NCI-H2029 treated with DMSO at 0.1 percent for 48 hours (cell line): ENCODE data around the gene FAM229B.
A peak's percentile ranks its signal among the peaks of the same experiment; 100 is the strongest.
"Not testable (repeated sequence)": the region's sequence is repeated elsewhere in the genome, so short reads cannot be mapped to it uniquely, and the experiment has no call there.

Experiments used
- DNase-seq: peaks from one replicate; lab custom pipeline; 2025; lab: John Stamatoyannopoulos, UW

Gene FAM229B

GRCh38 chr6:112065426-112065986 is 21.9 kb upstream of the FAM229B start:
- DNase-seq: no peak

DNA sequence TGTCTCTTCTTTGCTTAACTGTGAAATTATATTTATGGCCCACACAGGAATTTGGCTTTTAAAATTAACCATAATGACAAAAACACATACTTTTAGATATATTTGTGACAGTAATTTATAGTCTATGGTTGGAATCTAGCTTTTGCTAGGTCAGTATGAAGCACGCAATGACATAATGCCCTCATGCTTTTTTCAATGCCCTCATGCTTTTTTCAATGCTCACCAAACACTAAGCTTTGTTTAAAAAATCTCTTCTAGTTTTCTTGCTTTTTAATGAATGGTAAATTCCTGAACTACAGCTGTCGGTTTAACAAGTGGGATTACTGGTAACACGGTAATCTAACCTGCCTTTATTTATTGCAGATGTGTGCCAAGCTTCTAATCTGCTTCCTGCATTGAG is 20.8 kb upstream of the FAM229B start:
- no peak for DNase-seq

DNA sequence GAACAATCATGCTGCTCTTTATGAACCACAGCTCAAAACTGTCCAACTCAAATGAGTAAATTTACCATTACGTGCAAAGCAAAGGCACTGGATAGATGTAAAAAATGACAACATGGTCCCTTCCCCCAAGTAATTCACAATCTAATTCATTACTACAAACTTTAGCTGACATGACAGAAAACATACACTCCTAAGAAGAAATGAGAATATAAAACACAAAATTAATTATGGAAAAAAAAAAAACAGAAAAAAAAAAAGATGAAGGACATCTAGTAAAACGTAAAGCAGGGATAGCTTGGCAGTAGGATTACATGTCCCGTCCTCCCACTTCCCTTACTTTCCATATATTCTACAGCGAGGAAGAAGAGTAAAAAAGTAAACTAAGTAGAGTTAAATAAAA is 5.8 kb upstream of the FAM229B start:
- DNase-seq: no peak

DNA sequence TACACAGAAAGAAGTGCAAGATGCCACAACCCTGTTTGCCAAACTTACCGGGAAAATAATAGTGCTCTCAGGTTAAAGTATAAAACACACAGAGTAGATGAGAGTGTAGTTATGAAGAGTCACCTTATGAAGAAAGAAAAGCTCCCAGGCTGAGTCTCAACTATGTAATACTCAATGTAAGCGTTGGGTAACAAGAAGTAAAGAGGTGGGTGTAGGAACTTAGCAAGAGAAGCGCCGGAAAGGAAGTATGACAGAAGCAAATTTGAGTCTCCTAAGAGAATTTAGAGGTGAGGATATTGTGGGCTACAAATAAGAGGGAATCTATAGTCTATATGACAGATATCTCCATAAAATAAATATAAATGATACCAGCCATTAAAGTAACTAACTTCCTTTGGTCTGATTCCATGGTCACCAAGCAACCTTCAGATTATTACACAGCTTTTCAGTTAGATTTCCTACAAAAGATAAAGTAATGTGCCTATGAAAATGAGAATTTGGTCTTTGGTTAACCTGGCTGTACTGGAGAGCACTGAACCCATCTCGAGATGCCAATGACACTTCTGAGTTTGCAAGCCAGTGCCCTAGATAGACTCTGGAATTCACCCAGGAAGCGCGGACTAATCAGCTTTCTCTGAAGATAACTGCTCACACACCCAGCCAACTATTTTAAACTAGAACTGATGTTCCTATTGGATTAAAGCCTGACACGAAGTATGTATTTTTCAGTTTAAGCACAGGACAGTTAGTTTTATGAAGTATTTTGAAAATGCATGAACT is 1.9 kb upstream of the FAM229B start:
- DNase-seq: no peak

- peak; percentile 73 for DNase-seq
Observed at GRCh38 chr6:112086744-112087135, 651 bp upstream of the FAM229B start.

- DNase-seq: no peak
Observed at GRCh38 chr6:112087916-112088315, 525 bp downstream of the FAM229B start.

DNA sequence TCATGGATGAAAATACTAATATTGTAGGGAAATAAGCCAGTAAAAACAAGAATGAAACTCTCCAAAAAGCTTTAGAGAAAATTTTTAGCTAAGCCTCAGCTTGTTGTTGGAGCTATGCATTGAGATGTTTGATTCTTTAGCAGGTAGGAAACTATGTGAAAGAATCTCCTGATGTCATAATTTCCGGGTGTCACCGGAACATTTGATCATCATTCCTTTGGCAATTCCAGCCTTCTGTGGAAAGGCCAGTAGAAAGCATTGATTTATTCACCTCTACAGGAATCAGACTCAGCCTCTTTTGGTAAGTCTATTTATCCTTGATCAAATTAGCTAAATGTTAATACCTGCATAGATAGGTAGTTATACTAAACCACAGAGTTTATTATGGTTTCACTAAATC is 9.5 kb downstream of the FAM229B start:
- no peak for DNase-seq

GRCh38 chr6:112100561-112100960 is 13.2 kb downstream of the FAM229B start:
- DNase-seq: no peak

DNA sequence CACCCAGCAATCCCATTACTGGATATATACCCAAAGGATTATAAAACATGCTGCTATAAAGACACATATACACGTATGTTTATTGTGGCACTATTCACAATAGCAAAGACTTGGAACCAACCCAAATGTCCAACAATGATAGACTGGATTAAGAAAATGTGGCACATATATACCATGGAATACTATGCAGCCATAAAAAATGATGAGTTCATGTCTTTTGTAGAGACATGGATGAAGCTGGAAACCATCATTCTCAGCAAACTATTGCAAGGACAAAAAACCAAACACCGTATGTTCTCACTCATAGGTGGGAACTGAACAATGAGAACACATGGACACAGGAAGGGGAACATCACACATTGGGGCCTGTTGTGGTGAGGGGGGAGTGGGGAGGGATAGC is 18.6 kb downstream of the FAM229B start:
- not testable (repeated sequence) for DNase-seq

DNA sequence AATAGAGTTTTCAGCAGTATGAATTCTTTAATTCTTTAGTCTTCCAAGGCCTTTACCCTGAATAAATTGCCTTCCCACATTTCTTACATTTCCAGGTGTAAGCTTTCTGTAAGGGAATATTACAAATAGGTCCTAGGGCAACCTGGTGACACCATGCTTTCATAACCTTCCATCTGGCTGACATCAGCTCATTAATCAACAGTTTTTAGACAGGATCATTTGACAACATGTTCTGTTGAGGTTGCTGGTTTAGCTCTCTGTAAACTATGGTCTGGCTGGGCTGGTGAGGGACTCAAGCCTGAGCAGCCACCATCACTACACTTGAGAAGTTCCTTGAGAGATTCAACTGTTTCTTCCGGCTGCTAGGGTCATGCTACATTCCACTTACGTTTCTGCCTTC is 19.2 kb downstream of the FAM229B start:
- DNase-seq: no peak

DNA sequence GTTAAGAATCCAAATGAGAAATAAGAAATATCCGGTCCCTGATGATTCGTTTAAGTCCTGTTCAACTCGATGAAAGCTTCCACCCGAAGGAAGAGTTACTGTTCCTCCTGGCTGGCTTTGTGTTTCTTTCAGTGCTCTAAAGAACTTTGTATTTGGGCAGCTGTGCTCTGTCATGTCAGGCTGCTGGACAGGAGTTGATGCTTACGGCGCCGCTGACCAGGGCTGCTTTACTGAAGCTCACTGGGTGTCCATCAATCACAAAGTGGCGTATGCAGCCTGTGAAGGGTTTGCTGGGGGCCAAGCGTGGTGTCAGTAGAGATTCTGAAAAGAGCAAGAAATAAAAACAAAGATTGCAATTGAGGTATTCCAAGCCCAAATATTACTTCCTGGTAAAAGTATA is 21.9 kb downstream of the FAM229B start:
- DNase-seq: no peak

DNA sequence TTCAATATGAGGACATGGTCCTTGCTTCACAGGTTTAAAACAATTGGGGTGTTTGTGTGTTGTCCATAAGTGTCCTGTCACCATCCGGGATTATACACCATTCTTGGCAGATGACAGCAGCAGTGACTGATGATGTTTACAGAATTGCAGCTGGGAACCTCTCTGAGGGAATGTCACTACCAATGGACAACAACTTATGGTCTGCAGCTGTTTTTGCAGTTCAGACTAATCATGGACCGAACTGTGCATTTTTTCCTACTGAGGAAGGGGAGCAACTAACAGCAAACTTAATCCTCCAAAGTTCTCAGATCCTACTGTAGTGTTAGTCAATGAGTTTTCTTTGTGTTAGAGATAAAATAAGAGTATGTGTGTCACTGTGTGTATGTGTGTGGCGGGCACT is 26.0 kb downstream of the FAM229B start:
- no peak for DNase-seq

- no peak for DNase-seq
Observed at GRCh38 chr6:112113918-112114317, 26.5 kb downstream of the FAM229B start.

DNA sequence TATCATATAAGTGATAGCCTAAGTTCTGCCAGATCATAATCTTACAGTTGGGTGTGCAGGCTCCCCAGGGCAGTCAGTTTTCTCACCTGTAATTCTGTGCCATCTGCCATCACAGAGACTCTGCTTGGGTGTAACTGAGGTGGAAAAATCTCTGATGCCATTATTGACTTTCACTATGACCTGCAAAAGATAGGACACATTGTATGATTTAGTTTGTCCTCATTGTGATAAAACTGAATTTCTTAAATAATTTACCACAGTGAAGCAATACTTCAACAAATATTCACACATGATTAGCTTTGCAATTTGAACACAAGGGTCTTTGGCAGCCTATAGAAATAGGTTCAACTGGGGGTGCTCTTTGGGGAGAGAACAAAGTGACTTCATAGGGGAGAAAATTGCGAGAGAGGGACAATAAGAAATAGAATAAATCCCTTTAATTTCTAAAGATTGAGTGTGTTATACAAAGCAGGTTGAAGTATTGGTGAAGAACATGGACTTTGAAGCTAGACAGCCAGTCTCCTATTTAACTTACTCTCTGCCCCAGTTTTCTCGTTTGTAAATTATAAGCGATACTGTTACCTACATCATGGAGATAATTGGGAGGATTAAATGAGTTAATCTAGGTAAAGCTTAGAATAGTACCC is 27.3 kb downstream of the FAM229B start:
- DNase-seq: no peak

DNA sequence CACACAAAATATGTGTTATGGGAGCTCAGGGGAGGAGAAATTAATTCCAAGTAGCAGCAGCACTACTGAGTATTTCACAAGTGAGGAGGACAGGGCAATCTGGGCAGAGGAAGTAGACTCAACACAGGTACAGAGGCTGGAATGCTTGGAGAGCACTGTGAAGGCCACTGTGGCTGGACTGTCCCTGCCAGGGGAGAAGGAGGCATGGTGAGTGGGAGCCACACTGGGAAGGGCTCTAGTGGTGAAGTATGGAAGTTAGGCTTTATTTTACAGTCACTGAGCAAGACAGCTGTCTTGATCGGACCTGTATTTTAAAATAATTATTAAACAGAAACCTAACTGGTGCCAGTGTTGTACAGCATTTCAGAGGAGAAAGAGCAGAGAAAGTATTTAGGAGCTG is 28.8 kb downstream of the FAM229B start:
- DNase-seq: no peak

GRCh38 chr6:112117554-112117953 is 30.2 kb downstream of the FAM229B start:
- no peak for DNase-seq

DNA sequence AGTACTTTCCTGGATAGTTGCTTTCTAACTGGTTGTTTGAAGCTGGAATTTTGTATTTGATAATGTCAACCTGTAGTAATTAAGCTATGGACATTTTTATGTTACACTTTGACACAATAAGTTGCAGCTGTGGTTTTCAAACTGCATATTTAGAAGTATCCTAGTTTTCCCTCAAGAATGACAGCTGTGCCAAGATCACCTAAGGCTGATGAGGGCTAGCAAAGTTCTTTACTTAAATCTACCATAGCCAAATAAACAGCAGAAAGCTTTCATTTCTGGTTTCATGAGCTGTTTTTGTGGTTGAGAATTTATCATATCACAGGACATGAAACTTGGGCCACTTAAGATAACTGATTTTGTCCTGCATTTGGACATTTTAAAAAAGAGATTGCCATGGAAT is 30.6 kb downstream of the FAM229B start:
- no peak for DNase-seq

- DNase-seq: no peak
Observed at GRCh38 chr6:112122756-112123155, 35.4 kb downstream of the FAM229B start.

DNA sequence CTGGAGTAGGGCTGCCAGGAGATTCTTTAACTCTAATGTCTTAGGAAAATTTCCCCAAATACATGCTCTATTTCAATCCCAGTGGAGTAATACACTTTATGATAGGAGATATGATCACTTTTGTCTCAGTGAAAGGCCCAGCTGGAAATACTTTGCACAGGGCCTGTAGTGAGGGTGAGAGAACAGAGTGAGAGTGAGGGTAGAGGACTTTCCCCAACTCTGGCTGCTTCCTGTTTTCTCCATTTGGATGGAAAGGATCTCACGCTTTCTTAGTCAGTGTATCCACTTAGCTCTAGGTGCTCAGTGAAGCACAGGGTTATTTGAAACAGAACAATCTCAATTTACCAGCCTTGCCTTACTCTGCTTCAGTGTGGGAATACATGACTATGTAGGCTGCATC is 36.6 kb downstream of the FAM229B start:
- no peak for DNase-seq

DNA sequence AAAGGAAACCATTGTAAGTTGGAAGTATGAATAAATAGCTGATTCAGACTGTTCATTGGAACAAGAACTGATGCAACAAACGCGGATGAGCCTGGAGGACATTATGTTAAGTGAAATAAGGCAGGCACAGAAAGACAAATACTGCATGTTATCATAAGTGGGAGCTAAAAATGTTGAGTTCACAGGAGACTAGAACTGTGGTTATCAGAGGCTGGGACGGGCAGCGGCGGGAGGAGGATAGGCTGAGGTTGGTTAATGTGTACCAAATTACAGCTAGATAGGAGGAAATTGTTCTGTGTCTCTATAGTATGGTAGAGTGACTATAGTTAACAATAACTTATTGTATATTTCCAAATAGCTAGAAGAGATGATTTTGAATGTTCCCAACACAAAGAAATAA is 40.8 kb downstream of the FAM229B start:
- no peak for DNase-seq

DNA sequence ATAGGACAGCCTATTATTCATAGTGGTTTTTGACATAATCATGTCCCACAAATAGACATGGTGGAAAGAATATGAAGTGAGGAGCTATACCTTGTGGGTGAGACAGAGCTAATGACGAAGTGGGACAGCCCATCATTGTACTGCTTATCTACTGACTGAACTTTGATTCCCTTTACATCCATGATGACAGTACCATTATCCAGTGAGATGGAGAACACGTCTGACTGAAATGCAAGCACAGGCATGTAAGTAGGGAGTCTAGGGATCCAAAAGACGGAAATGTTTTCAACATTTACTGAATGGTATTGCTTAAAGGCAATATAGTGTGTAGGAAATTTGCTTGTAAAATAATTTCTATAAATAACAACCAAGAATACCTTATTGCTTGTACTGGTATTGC is 43.5 kb downstream of the FAM229B start:
- DNase-seq: no peak

DNA sequence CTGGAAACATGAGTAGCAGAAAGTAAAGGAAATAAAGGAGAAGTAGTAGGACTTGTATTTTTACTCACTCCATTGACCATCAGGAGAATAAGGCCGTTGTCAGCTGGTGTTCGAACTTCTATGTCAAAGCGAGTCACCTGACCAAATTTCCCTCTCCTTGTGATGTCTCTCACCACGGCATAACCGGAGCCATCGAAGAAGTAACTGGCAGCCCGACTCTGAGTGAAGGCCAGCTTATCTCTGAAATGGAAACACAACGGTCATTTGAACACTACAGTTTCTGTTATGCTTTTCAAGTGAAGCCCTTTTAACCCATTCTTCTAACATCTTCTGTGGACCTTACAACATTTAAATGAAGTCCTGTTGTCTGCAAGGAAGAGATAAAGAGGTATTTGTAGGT is 51.7 kb downstream of the FAM229B start:
- no peak for DNase-seq

DNA sequence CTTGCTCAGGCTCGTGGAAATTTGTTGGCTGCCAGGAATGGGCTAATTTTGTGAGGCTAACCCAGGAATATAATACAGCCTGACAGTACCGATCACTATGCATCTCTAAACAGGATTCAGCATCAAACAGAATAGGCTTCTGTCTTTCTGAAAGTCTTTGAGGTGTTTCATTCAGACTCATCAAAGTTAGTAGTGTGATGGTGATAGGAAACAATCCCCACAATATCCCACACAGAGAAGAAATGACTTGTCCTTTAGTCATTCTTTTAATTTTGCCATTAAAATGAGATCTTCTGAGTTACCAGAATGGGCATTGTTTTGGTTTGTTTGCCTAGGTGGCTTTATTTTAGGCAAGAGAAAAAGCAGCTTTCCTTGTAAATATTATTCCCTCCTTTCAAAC is 54.3 kb downstream of the FAM229B start:
- no peak for DNase-seq
